LNCAP (cell line): ENCODE results near the gene SNX30.
A peak's percentile ranks its signal among the peaks of the same experiment; 100 is the strongest.

Experiments used
- TF ChIP-seq, protein P1 (sequence below): fragments of 450-650 bp; IDR thresholded peaks from 2 replicates; pipeline ENCODE4 v1.5.1; 2017; ENCODE audit warnings: mild to moderate bottlenecking

Gene SNX30

DNA sequence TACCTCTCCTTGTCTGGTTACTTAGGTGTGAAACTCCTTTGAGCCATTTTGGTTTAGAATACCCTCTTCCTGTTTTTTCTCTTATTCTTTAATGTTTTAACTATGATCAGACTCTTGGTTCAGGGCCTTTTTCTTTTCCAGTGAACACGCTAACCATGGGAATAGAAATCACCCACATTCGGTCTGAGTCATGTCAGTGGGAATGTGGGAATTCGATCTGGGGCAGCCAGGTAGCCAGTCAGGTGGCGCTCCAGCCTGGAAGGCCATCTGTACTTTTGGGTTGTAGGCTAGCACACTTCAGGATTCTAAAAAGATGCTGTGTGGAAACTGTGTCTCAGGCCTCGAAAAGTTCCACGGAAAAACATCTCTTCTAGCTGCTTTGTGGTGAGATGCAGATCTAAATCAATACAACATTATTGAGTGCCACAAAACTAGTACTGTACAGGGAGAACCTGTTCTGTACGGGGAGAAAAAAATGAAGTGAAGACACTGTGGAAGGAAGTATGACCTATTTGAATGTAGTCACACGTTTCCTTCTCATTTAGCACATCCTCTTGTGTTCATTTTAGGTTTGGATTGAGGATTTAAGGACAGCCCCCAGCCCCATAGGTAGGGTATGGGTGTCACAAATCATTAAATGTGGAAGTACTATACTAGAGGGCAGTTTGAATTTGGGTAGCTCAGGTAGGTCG, 36.4 kb downstream of the SNX30 start:
- TF ChIP-seq, protein P1, sequence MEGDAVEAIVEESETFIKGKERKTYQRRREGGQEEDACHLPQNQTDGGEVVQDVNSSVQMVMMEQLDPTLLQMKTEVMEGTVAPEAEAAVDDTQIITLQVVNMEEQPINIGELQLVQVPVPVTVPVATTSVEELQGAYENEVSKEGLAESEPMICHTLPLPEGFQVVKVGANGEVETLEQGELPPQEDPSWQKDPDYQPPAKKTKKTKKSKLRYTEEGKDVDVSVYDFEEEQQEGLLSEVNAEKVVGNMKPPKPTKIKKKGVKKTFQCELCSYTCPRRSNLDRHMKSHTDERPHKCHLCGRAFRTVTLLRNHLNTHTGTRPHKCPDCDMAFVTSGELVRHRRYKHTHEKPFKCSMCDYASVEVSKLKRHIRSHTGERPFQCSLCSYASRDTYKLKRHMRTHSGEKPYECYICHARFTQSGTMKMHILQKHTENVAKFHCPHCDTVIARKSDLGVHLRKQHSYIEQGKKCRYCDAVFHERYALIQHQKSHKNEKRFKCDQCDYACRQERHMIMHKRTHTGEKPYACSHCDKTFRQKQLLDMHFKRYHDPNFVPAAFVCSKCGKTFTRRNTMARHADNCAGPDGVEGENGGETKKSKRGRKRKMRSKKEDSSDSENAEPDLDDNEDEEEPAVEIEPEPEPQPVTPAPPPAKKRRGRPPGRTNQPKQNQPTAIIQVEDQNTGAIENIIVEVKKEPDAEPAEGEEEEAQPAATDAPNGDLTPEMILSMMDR = no peak

DNA sequence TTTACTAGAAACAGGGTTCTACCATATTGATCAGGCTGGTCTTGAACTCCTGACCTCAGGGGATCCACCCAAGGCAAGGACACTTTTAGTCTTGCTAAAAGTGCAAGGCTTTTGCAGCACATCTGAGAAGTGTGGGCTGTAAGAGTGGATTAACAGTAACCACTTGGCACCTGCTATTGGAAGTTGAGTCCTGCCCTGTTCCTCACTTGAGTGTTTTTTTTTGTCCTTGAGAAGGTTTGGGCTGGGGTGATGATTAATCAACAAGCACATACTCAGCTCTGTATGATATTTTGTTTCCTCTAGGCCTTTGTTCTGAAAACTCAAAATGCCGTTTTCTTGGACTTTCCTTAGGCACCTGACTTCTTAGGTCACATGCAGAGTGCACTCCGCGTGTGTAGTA, 37.4 kb downstream of the SNX30 start:
- TF ChIP-seq, protein P1 = no peak

DNA sequence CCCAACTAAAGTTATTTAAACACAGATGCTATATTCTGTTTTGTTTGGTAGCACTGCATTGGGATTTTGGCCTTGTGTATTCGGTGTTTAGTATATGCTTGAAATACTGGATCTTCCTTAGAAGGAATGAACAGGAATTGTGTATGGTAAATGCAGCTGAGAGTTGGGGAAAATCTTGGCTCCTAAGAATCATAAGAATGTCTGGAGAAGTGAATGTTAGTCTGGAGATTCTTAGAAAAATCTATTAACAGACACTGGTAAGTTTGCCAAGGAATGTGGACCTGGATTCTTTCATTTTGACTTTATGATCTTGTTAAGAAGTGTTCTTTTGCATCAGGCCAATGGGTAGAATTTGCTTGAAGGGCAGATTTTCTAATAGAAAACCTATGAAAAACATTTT, 38.9 kb downstream of the SNX30 start:
- TF ChIP-seq, protein P1 = no peak

DNA sequence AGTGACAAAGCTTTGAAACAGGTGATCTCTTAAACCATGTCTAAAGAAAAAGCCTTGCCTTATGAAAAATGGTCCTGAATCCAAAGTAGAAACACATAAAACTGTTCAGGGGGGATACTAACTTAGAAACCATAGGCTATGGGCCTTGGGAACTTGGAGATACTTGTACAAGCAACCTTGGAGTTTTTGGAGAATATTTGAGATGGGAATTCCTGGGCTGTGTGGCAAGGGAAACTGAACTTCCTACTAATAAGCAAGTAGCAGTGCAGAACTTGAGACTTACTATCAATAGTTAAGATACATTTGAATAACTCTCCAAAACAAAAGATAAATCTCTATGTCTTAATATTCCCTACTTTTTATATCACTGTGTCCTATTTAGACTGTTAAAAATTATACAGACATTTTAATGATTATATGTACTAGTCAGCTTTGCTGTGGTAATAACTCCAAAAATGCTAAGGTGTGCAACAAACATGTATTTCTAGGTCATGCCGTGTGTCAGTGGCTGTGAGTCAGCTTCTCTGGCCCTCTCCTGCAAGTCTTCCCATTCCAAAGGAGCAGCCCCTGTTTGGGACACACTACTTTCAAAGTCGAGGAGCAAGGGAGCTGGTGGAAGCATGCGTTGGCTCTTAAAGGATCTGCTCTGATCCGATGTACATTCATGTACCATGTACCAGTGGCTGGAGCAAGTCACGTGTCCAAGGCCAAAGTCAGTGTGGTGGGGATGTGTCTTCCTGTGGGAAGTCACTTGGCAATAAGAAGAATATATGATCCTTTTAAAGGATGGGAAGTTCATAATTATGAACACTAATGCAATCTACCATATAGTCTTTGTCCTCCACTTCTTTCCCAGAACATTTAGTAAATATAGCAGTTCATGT, 39.6 kb downstream of the SNX30 start:
- TF ChIP-seq, protein P1 = no peak

DNA sequence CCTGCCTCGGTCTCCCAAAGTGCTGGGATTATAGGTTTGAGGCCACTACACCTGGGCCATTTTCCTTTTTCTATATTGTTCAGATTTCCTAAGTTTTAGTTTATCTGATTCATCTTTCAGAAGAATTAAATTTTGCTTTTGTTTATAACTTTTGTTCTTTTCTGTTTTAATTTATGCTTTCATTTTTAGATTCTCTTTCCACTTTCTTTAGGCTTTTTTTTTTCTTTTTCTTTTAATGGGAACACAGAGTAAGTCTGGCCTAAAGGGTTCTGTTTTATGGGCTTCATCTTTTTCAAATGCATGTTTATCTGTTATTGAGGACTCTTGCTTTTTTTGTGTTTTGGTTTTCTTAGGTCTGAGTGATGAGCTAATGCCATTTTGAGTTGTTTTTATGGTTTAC, 42.1 kb downstream of the SNX30 start:
- TF ChIP-seq, protein P1 = no peak

DNA sequence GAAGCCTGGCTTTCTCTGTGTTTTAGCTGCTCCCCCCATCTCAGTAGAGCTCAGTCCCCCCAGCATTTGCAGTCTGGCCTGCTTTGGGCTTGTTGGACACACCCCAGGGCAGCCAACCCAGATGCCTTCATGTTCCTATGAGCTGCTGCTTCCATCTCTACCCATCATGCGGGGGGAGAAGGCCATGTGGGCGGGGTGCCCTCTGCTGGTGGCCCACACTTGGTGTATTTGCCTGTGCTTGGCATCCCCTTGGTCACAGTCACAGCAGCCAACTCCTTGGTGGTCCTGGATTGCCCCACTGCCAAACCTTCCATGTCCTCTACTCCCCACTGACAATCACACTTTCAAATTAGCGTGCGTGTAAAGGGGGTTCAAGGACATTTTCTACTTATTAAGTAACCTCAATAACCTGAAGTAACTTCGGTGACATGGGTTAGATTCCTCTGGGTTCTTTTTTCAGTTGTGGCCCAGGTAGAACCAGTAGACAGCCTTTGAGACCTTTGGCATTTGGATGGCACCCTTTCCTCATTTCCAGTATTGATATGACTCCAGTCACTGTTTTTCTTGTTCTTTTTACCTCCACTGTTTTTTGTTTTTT, 42.8 kb downstream of the SNX30 start:
- TF ChIP-seq, protein P1 = peak; percentile 74

DNA sequence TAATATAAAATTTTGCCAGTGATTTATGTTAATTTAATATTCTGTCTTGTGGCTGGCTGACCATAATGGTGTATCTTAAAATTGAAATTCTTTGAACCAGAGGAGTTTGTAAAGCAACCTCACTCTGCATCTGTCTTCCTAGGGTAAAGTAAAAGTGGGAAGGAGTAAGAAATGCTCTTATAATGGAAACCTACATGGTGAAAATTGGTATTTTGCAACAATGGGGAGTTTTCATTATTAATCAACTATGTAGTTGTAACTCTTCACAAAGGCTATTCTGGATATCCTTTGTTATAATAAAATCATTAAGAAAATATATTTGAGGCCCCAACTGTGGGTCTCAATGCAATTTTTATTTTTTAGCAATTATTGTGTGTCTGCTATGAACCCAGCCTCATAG, 44.2 kb downstream of the SNX30 start:
- TF ChIP-seq, protein P1 = no peak
